Measurements from ENCODE around the gene AFF1.

GRCh38 chr4:87141428-87141827 lies 206.6 kb downstream of the AFF1 start:
- TF ChIP-seq, protein P1, sequence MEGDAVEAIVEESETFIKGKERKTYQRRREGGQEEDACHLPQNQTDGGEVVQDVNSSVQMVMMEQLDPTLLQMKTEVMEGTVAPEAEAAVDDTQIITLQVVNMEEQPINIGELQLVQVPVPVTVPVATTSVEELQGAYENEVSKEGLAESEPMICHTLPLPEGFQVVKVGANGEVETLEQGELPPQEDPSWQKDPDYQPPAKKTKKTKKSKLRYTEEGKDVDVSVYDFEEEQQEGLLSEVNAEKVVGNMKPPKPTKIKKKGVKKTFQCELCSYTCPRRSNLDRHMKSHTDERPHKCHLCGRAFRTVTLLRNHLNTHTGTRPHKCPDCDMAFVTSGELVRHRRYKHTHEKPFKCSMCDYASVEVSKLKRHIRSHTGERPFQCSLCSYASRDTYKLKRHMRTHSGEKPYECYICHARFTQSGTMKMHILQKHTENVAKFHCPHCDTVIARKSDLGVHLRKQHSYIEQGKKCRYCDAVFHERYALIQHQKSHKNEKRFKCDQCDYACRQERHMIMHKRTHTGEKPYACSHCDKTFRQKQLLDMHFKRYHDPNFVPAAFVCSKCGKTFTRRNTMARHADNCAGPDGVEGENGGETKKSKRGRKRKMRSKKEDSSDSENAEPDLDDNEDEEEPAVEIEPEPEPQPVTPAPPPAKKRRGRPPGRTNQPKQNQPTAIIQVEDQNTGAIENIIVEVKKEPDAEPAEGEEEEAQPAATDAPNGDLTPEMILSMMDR (IDR thresholded peaks at IDR 0.05), result no peak
- TF ChIP-seq POLR2A (IDR thresholded peaks at IDR 0.05), result no peak
